ENCODE measurements around the gene VASH2.
"Not testable (repeated sequence)": the region's sequence is repeated elsewhere in the genome, so short reads cannot be mapped to it uniquely, and the experiment has no call there.

Gene VASH2

DNA sequence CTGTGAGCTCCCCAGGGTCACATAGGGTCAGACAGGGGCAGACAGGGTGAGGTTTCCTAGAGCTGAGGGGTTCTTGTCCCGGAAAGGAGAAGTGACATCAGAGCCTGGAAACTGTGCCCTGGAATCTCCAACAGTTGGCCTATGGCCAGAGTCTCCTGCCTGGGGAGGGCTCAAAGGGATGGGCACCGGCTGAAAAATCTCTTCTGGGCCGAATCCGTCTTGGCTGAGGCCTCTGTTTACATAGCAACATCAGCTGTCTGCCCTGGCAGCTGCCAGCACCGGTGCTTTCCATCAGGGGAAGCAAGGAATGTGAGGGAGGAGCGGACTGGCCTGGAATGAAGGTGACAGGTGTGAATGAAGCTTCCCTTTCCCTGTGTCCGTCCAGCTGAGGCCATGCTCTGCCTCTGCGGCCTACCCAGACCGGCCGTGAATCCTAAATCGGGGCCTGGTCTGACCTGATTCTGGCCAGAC lies 30.7 kb downstream of the VASH2 start:
- peak; percentile 80 for DNase-seq (ENCODE audit: low spot score)

DNA sequence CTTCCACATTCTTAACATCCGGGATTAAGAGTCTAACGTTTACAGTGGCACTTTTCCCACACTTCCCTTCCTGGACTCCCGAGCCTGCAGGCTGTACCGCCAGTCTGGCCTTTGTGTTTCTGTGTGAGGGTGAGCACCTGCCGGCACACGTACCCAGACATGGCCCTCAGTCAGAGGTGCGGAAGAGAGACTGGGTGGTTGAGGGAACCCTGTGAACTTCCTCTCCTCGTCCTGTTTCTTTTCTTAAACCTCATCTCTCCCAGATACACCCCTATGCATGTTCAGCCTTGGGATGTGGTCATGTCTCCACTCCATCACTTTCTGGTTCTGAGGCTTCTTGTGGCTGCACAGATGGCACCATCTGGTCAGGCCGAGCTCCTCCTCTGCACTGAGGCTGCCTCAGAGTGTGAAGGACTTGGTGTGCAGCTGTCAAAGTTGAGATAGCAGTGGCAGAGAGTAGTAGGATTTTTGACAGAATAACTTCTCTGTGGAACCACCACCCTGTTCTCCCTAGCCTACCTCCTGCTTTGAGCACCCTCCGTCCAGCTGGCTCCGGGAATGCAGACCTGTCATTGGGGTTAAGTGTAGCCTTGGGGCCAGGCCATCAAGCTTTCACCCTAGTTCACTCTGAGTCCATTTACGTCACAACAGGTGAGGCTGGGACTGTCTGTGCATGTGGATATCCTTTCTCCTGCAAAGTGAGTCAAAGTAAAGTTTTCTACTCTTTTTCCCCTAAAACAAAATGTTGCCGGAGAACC lies 31.4 kb downstream of the VASH2 start:
- DNase-seq (ENCODE audit: low spot score), result no peak

DNA sequence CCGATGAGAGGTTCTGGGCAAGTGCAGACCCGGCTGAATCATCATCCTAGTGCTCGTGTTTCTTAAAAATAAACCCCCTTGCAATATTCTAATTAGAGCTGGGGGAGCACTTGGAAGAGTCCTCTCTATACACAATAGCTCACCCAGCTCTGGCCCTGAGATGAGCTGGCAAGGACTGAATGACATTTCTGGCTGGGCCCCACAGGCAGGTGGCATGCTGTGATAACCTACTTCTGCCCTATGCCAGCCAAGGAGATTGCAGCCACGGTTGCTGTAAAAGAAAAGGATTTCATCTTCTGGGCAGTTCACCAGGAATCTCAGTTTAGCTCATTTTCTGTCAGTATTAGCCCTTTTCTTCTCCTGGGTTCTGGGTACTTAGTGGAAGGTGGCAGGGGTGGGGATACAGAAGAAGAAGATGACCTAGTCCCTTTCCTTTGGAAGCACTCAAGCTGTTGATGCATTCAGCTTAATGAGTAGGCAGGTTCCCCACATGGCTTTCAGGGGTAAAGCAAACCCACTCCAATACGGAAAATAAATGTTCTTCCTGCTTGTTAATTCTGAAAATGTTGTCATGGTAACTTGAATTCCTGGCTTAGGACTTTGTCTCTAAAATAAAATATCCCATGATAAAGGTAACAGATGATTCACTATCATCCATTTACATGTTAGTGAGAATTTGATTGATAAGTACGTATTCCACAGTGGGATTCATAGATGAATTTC lies 32.2 kb downstream of the VASH2 start:
- no peak for DNase-seq (ENCODE audit: low spot score)

DNA sequence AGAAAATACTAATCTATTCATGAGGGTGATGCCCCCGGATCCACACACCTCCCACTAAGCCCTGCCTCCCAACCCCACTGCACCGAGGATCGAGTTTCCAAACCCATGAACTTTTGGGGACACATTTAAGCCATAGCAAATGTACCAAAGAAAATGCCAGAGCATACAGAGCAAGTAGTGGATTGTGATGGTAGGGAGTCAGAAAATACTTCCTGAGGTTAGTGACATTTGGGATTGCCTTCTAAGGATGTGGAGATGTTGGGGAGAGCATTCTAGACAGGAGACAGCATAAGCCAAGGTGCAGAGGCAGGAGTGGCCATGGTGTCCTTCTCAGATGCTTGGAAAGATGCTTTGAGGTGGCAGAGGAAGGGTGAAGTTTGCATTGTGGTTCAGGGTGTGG lies 33.1 kb downstream of the VASH2 start:
- no peak for DNase-seq (ENCODE audit: low spot score)

DNA sequence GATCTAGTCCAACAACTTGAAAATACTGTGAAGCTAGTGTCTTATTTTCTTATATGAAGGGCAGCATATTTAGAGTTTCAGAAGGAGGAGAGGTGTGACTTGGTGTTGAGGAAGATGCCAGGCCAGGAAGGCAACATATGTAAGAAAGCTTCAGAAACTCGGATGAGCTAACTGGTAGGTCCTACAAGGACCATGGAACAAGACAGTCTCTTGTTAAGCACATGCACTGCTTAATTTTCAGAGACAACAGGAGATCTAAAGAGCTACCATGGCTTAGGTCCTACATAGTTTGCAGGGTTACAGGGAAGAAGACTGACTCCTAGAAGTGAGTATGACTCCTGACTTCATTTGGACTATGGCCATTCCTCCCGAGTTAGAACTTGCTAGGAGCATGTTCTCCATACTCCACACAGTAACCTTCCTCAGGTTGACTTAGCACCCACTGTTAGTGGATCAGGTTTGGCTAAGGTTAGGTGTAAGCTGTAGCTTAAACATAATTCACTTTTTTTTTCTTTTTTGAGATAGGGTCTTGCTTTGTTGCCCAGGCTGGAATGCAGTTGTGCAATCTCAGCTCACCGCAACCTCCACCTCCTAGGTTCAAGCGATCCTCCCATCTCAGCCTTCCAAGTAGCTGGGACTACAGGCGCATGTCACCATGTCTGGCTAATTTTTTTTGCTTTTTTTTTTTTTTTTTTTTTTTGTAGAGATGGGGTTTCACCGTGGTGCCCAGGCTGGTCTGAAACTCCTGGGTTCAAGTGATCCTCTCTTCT lies 34.4 kb downstream of the VASH2 start:
- no peak for DNase-seq (ENCODE audit: low spot score)

DNA sequence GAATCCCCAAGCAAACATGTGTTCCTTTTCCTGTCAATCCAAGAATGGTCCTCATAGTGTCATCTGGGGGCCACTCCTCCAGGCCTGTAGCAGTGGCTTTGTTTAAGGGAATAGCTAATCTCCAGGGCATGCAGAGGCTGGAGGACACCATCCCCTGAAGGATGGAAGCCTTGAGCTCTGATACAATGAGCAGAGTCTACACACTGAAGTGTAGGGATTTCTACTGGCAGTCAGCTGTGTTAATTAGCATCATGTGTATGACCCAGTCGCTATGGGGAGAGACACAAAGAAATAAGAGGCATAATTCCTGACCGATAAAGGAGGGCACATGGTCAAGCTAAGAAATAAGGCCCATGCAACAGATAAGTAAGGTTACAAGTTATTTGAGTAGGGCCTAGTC lies 36.2 kb downstream of the VASH2 start:
- no peak for DNase-seq (ENCODE audit: low spot score)

DNA sequence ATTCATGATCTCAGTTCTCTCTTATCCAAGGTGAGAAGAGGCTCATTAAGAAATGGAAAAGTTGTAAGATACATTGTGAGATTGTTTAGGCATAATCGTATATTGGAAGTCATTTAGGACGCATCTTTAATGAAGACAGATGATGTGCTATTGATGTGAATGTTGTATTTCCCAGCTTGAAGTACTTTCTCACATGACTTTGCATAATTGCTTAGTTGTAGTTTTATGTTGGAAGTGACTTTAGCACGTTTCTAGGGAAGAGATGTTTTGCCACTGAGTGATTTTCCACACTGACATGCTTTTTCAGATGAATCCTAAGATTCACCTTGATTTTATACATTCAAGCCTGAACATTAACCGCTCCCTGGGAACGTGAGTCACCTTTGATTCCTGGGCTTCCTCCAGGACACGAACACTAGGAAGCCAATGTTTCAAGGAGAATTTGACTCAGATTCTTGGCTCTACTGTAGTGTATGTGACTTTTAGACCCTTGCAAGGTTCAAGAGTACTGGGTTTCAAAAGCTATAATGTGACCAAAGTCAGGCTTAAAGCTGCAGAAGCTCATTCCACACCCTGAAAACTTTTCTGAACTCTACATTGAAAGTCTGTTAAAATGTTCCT lies 37.5 kb downstream of the VASH2 start:
- peak; percentile 46 for DNase-seq (ENCODE audit: low spot score)

DNA sequence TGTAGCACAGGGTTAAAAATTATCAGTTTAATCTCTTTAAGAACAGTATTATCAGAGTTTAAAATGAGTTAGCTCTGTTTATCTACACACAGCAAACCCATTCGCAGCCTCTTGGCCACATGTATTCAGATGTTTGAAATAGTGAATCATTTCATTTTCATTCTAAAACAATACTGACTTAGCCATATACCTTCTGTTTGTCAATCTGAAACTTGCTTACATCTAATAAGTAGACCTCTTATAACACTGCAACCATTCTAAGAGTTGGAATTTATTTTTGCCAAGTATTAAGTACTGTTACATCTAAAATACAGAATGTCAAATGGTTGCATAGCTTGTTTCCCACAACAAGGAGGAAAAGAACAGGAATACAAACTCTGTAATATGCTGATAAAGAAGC lies 39.9 kb downstream of the VASH2 start:
- no peak for DNase-seq (ENCODE audit: low spot score)

DNA sequence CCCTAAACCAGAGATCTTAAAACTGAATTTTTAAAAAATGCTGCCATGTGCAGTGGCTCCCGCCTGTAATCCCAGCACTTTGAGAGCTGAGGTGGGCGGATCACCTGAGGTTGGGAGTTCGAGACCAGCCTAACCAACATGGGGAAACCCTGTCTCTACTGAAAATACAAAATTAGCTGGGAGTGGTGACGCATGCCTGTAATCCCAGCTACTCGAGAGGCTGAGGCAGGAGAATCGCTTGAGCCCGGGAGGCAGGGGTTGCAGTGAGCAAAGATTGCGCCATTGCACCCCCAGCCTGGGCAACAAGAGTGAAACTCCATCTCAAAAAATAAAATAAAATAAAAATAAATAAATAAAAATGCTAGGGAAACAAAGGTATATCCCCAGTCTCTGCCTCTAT lies 43.6 kb downstream of the VASH2 start:
- not testable (repeated sequence) for DNase-seq (ENCODE audit: low spot score)

DNA sequence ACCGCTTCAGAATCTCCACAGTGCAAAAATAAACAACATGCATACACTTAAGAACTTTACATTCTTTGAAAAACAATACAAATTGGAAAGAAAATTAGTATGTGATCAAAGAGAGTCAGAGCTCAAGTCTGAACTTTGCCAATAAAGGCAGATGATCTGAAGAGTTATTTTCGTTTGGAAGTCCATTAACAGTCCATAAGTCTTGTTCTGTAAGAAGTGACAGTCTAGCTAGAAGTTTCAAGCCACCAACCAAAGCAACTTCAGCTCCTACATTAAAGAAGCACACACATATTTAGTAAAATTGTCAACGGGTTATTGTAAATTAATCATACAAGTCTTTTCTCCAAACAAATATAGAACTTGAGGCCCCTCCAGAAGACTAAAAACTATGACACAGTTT lies 44.6 kb downstream of the VASH2 start:
- DNase-seq (ENCODE audit: low spot score), result no peak

DNA sequence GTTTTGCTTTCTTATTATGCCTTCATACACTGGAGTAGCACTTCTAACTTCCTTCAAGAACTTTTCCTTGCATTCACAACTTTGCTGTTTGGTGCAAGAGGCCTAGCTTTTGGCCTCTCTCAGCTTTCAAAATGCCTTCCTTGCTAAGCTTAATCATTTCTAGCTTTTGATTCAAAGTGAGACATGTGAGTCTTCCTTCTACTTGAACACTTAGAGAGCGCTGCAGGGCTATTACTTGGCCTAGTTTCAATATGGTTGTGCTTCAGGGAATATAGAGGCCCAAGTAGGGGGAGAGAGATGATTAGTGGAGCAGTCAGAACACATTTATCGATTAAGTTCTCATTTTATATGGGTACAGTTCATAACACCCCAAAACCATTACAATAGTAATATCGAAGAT lies 52.9 kb downstream of the VASH2 start:
- no peak for DNase-seq (ENCODE audit: low spot score)

DNA sequence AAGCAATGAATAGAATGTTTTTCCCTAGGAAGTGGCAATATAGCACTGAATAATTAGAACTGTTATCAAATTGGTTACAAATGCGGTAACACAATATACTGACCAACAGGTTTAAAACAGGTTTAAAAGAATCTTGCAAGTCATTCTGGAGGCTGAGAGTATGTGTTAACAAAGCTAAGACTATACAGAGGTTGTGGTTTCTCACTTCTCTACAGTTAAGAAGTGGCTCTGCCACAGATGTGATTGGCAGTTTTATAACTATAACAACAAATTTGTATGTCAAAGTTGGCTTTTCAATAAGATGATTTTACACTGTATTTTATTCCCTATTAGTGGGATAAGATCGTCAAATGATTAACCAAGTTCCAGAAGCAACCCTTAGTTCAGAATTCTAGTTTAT lies 58.2 kb downstream of the VASH2 start:
- DNase-seq (ENCODE audit: low spot score), result no peak

DNA sequence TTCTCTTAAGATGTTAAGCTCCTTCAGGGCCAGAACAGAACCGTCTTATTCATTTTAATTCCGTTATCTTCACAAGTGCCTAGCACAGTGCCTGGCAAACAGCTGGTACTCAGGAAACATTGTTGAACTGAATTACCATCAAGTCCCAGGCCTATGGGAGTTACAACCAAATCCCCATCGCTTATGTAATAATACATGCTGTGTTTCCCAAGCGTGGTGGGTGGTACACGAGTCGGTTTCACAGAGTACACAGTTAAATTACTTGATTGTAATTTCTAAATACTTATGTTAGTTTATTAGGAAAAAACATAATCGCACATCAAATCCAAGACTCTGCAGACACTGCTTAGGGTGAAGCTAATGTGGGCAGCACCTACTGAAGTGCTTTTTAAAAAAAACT lies 64.3 kb downstream of the VASH2 start:
- no peak for DNase-seq (ENCODE audit: low spot score)

DNA sequence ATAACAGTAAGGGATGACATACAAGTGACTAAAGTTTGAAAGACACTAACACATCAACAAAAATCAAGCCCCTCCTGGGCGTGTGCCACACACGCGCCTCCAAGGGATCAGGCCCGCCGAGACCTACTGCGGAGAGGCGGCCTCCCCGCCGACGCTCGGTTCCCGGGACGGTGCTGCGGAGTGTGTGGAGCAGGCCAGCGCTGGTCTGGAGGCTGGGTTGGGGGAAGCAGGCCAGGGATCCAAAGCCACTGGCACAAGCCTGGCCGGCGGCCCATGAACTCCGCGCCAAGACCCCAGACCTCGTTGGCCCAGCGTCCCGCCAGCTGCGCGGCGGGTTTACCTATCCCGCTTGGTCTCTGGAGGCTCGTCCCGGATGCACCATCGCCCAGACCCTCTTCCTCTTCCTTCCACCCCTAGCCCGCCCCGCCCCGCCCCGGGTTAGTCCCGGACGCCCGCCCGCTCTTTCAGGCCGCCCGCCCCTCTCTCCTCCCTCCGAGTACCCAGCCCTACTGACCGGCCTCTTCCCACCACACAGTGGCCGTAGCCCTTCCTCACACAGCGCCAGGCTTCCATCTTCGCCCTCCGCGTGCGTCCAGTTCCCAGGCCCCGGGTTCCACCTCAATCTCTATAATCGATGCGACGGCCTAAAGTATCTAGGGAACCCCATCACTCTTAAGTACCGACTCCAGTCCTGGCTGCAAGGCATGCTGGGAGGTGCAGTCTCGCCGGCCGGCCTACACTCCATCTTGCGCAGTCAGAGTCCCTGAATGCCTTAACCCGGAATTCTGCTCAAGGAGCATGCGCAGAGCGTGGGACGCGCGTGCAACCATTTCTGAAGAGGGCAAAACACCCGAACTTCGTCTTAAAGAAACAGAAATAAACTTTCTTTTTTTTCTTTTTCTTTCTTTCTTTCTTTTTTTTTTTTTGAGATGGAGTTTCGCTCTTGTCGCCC lies 65.0 kb downstream of the VASH2 start, which contains the start of gene ANGEL2:
Gene ANGEL2 (minus strand): TSS at position 769 of the 952 bp plus-strand sequence. CDS start 196 bp downstream, at position 573.
- peak; percentile 98 for DNase-seq (ENCODE audit: low spot score)

DNA sequence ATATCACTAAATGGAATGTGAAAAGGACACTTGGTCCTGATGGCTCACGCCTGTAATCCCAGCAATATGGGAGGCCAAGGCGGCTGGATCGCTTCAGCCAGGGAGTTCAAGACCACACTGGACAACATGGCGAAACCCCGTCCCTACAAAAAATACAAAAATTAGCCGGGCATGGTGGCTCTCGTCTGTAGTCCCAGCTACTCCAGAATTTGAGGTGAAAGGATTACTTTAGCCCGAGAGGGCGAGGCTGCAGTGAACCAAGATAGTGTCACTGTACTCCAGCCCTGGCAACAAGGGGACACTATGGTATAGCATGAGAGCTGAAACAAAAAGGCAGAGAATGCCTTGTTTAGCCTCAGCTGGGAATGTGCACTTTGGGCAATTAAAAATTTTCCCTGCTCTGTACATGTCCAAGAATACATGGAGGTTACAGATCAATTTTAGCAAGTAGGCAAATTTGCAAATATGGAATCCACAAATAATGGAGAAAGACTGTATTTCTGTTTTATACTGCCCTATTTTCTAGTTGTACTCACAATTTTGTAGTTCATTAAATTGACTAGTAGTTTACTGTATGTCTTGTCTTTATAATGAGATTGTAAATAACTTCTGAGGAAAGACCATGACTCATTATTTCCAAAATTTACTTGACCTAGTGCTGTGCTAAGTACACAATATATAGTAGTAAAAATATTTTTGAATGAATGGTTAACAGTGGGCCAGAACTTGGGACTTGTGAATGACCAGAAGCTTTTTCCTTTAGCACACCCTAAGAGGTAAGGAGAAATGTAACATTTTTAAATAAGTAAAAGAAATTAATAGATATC lies 67.3 kb downstream of the VASH2 start:
- no peak for DNase-seq (ENCODE audit: low spot score)

DNA sequence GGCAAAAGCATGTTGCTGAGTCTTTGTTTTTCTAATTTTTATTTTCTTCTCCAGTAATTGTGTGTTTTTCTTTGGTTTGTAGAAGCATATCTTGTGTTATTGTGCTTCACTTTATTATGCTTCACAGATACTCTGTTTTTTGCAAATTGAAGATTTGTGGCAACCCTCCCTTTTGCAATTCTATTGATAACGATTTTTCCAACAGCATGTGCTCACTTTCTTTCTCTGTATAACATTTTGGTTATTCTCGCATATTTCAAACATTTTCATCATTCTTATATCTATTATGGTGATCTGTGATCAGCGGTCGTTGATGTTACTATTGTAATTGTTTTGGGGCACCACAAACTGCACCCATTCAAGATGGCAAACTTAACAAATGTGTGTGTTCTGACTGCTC lies 69.1 kb downstream of the VASH2 start:
- DNase-seq (ENCODE audit: low spot score), result no peak

DNA sequence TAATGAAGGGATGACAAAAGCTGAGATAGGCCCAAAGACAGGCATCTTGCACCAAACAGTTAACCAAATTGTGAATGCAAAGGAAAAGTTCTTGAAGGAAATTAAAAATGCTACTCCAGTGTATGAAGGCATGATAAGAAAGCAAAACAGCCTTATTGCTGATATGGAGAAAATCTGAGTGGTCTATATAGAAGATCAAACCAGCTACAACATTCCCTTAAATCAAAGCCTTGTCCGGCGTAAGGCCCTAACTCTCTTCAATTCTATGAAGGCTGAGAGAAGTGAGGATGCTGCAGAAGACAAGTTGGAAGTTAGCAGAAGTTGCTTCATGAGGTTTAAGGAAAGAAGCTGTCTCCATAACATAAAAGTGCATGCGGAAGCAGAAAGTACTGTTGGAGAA lies 69.7 kb downstream of the VASH2 start:
- DNase-seq (ENCODE audit: low spot score), result no peak

DNA sequence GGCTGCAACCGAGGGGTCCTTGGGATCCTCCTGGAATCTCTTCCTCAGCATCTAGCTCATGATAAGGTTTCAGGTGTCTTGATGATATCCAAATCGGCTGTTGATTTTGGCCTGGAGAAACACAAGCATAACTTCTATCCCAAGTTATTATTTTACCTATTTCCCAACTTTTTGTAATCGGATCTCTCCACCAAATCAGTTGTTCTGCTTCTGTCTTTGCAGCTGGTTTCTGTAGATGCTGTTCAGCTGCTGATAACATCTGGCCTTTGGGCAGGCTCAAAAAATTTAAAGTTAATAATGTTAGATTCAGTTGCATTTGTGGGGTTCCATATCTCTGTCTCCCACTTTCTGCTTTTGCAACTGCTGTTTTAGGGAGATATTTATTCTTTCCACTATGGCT lies 76.7 kb downstream of the VASH2 start:
- DNase-seq (ENCODE audit: low spot score), result not testable (repeated sequence)

DNA sequence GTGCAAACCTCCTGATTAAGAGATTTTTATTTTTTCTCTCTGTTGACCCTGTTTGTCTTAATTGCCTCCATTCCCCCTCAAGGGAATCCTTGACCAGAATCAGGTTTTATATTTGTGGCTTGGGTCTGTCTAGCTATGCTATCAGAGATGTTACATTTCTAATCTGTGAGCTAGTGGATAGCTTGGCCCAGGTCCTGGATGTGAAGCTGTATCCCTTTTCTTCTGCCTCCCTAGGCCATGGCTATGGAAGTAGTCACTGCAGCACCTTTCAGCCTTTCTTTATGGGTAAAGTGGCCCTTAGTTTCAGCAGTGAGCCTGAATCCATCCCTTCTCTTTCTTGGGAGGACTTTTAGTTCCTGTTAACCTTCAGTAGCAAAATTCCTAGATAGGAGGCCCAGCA lies 82.3 kb downstream of the VASH2 start:
- DNase-seq (ENCODE audit: low spot score), result no peak

DNA sequence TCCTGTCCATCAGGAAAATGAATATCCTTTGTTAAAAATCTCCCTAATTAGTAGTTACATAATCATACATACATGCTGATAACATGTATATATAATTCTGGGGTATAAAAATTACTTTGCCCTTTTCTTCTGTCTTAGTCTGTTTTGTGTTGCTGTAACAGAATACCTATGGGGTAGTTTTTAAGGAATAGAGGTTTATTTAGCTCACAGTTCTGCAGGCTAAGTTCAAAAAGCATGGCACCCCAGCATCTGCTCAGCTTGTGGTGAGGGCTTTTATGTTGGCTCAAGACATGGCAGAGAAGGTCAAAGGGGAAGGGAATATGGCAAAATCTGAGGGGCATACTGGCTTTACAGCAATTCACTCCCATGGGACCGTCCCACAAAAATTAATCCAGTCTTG lies 84.4 kb downstream of the VASH2 start:
- DNase-seq (ENCODE audit: low spot score), result no peak

Data from kidney tubule cell (primary cell).